HG03097 (cell line): ENCODE data around the gene CDC42EP2.
"Not testable (repeated sequence)": the region's sequence is repeated elsewhere in the genome, so short reads cannot be mapped to it uniquely, and the experiment has no call there.

ENCODE experiments used
- ATAC-seq: cut with Tn5 transposase; IDR thresholded peaks from one replicate; pipeline ENCODE4 v1.9.1; 2021; ENCODE audit not compliant: unreplicated experiment, low FRiP score

Gene CDC42EP2

GRCh38 chr11:65317025-65317786 lies 2.5 kb downstream of the CDC42EP2 start:
- ATAC-seq = no peak

- ATAC-seq = no peak
These were observed 5.9 kb downstream of the CDC42EP2 start for GRCh38 chr11:65320386-65321075.

GRCh38 chr11:65321076-65321475 lies 6.4 kb downstream of the CDC42EP2 start:
- no peak for ATAC-seq

GRCh38 chr11:65321828-65322485 lies 7.3 kb downstream of the CDC42EP2 start:
- ATAC-seq = no peak

- no peak for ATAC-seq
These were observed 9.1 kb downstream of the CDC42EP2 start for GRCh38 chr11:65323813-65324212.

- ATAC-seq = no peak
These were observed 10.8 kb downstream of the CDC42EP2 start for GRCh38 chr11:65325435-65325834.

GRCh38 chr11:65327021-65327420 lies 12.4 kb downstream of the CDC42EP2 start:
- ATAC-seq = no peak

GRCh38 chr11:65329478-65329877 lies 14.8 kb downstream of the CDC42EP2 start:
- ATAC-seq = no peak

GRCh38 chr11:65329944-65330403 lies 15.3 kb downstream of the CDC42EP2 start:
- no peak for ATAC-seq

- ATAC-seq = no peak
These were observed 15.9 kb downstream of the CDC42EP2 start for GRCh38 chr11:65330544-65330943.

- ATAC-seq = not testable (repeated sequence)
These were observed 17.9 kb downstream of the CDC42EP2 start for GRCh38 chr11:65332591-65332990.

GRCh38 chr11:65334696-65335295 lies 20.1 kb downstream of the CDC42EP2 start:
- ATAC-seq = no peak

- ATAC-seq = no peak
These were observed 24.0 kb downstream of the CDC42EP2 start for GRCh38 chr11:65338676-65339075.

GRCh38 chr11:65340226-65340625 lies 25.6 kb downstream of the CDC42EP2 start:
- ATAC-seq = no peak

GRCh38 chr11:65341856-65342255 lies 27.2 kb downstream of the CDC42EP2 start:
- ATAC-seq = no peak

- no peak for ATAC-seq
These were observed 36.8 kb downstream of the CDC42EP2 start for GRCh38 chr11:65351511-65351910.

GRCh38 chr11:65352783-65353182 lies 38.1 kb downstream of the CDC42EP2 start:
- ATAC-seq = no peak

- ATAC-seq = no peak
These were observed 38.7 kb downstream of the CDC42EP2 start for GRCh38 chr11:65353376-65353775.

- ATAC-seq = no peak
These were observed 39.2 kb downstream of the CDC42EP2 start for GRCh38 chr11:65353900-65354264.

GRCh38 chr11:65354265-65355012 lies 39.8 kb downstream of the CDC42EP2 start, which contains the start of gene TIGD3:
Gene TIGD3, plus strand, starts transcription at chr11:65354751. Its CDS starts 1,058 bp downstream, at chr11:65355809.
- ATAC-seq = peak; percentile 55
